GM12875 (cell line): ENCODE data around the gene GALNT9.

Source experiments
- H3K4me3 ChIP-seq: one replicate; pipeline ENCODE4 v1.5.1; 2011; ENCODE audit warnings: low read depth, low read length, control low read depth
- TF ChIP-seq, protein P1 (sequence below): IDR thresholded peaks from 2 replicates; pipeline ENCODE4 v1.5.1; 2011; ENCODE audit warnings: low read depth, mild to moderate bottlenecking, control low read depth, inconsistent platforms, low read length, moderate library complexity, borderline replicate concordance; ENCODE audit not compliant: insufficient read depth

GALNT9 gene

DNA sequence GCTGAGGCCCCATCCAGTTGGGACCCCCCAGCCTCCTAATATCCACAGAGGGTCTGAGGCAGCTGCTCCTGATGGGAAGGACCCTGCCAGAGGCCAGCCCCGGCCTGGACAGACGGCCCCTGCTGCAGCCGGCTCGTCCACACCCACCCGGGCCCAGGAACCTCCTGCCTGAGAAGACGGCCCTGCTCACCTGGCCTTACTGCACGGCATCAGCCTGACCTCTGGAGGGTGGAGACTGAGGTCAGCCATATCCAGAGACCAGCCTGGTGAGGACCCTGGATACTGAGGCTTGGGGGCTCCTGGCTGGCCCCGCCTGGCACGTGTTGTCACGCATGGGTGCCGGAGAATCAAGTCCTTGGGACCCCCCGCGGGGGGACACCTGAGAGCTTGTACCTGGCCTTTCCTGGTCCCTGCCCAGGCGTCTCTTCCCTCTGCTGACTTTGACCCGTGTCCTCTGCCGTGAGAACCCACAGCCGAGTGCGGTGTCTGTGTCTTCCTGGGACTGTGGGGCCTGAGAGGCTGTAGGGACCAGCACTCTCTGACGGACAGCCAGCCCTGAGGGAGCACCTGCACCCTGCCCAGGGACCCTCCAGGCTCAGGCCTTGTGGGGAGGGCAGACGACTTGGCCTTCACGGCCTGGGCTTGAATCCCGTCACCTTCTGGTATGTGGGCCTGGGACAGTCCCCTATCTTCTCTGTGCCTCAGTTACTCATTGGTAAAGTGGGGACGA lies 127.8 kb downstream of the GALNT9 start:
- no peak overlapping the region for H3K4me3 ChIP-seq
- TF ChIP-seq, protein P1, sequence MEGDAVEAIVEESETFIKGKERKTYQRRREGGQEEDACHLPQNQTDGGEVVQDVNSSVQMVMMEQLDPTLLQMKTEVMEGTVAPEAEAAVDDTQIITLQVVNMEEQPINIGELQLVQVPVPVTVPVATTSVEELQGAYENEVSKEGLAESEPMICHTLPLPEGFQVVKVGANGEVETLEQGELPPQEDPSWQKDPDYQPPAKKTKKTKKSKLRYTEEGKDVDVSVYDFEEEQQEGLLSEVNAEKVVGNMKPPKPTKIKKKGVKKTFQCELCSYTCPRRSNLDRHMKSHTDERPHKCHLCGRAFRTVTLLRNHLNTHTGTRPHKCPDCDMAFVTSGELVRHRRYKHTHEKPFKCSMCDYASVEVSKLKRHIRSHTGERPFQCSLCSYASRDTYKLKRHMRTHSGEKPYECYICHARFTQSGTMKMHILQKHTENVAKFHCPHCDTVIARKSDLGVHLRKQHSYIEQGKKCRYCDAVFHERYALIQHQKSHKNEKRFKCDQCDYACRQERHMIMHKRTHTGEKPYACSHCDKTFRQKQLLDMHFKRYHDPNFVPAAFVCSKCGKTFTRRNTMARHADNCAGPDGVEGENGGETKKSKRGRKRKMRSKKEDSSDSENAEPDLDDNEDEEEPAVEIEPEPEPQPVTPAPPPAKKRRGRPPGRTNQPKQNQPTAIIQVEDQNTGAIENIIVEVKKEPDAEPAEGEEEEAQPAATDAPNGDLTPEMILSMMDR, result no peak

DNA sequence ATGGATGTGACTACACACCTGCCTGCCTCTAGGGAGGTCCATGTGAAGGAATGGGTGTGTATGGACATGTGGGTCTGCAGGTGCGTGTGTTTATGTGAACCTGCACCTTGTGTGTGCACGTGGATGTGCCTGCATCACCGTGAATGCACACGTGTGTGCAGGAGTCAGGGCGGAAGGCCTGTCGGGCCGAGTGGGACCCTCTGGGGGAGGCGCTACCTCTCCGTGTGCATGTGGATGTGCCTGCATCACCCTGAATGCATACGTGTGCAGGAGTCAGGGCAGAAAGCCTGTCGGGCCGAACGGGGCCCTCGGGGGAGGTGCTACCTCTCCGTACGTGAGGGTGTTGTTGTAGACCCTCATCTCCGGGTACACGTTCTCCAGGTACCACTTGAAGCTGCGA lies 128.6 kb downstream of the GALNT9 start:
- no peak overlapping the region for H3K4me3 ChIP-seq
- TF ChIP-seq, protein P1, result no peak

DNA sequence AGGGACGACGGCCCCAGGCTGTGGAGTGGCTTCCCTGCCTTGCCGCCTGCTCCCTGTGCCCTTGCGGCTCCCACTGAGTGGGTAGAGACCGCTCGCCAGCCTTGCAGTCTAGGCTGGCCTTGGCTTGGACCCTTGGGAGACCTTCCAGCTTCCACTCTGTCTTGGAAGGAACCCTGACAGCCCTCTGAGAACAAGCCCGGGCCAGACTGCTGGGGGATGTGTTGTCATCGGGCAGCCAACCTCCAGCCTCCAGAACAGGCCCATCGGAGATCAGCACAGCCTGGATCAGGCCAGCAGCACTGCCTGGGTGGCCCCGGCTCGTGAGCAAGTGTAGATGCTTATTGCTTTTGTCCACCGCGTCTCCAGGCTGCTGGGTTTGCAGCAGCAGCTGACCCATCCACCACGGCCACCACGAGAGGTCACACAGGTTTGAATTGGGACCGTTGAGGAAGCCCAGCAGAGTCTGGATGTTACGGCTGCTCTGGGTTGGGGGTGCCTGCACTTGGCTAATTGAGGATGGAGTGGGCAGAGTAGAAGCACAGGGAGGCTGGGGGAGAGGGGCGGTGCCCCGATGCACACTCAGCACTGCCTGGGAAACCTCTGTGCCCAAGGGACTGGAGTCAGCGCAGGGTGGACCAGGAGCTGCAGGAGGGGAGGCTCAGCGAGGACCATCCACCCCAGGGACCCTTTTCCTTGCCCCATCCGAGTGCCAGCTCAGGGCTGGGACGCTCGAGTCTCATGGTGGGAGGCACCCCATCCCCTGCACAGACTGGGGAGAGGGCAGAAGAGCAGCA lies 129.7 kb downstream of the GALNT9 start:
- H3K4me3 ChIP-seq, result no peak overlapping the region
- TF ChIP-seq, protein P1, result no peak

DNA sequence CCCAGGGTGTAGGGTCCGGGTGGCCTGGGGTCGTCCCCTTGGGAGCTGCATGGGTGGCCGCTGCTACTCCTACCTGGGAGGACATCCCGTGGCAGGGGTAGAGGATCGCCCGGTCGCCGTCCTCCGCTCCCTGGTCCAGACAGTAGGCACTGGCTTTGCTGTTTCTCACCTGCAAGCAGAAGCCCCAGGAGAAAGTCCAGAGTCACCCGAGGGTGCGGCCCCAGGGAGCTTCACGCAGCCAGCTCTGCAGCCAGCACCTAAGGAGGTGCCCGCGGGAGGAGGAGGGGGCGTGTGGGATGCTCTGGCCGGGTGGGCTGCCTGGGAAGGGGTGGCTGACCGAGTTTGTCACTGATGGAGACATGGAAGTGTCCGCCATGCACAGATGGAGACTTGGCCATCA lies 130.3 kb downstream of the GALNT9 start:
- TF ChIP-seq, protein P1, result no peak
- no peak overlapping the region for H3K4me3 ChIP-seq

DNA sequence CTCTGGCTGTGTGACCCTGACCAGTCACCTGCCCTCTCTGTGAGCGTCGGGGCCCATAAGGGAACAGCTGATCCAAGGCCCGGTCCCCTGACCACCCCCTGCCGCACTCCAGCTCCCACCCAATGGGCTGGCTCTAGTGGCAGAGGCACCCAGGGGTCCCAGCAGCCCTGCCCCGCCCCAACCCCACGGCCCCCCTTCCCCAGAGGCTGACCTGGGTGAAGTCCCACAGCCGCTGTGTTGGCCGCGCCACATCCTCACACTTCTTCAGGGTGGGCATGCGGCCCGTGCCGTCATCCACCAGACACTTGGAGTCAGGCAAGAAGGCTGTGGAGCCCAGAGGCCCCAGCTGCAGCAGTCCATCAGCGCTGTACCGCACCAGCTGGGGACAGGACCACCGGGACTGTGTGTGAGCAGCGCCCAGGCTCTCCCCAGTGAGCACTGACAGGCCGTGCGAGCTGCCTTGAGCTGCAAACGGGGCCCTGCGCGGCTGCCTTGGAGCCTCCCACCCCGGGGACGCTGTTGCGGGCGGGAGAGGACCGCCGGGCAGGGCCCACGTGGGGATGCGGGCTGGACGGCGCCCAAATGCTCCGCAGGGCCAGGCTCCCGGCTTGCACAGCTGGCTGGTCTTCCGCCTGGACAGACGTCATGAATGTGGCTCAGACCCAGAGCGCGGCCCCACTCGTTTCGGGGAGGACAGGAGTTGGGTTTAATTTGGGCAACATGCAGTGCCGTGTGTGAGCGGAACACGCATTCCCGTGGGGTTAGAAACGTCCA lies 131.6 kb downstream of the GALNT9 start:
- TF ChIP-seq, protein P1, result no peak

DNA sequence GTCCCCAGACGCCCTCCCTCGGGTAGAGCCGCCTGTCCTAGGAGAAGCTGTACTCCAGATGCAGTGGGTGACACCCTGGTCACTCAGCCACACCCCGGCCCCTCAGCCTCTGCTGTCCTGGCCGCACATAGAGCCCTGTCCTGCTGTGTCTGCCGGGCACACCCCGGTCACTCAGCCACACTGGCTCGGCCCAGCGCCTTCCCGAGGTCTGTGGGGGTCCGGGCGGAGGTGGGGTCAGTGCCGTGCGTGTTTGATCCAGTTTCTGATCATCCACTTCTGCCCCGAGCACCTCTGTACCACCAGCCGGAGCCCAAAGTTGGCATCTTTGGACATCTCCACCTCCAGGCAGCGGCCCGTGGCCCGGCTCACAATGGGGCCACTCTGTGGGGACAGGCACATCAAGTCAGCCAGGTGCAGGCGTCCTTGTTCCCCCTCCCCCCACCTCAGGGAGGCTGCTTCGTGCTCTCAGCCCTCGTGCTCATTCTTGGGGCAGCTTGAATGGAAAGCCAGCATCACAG lies 132.5 kb downstream of the GALNT9 start:
- TF ChIP-seq, protein P1, result no peak

More for the DNA sequence above, 131.6 kb downstream of the GALNT9 start:
- H3K4me3 ChIP-seq, result no peak overlapping the region

More for the DNA sequence above, 132.5 kb downstream of the GALNT9 start:
- no peak overlapping the region for H3K4me3 ChIP-seq
